Left cardiac atrium (tissue), 4 donors: ENCODE measurements around the gene TMEM51. TPM values are rescaled to one million over a fixed set of nuclear protein-coding genes. Genes with fewer than 3 reads are reported as not detected.

Source experiments
- ATAC-seq, 2 donors: fragments of 200-7000 bp; cut with Tn5 transposase; one replicate each; pipeline ENCODE4 v1.9.1; 2020; ENCODE audit warnings: mild to moderate bottlenecking in 2 of 2, moderate library complexity in 2 of 2
- DNase-seq: peaks from one replicate; pipeline ENCODE4 v3.0.0-alpha.2; 2020
- intact Hi-C, 2 donors: fragments of 100-400 bp; cut with DNase I; formaldehyde crosslinking; loops; one replicate each; pipeline versions ENCODE4 v1.14.1 to v1.15.1; 2022 to 2023
- total RNA-seq, 2 donors: library from RNA; stranded (reverse); fragmentation: NEBNext Ultra II Directional; extraction: Animal tissue kit (Norgen Biotek cat#: 25700); gene quantifications; one replicate each; pipeline ENCODE4 v1.2.1, GENCODE V29; 2021
- donor health status: DM: no; HTN: yes; CAD: no.
- donor health status: DM: no; HTN: yes; CAD: no; lungs with severe emphysema.
- donor health status: DM: yes; HTN: yes; CAD: no.
- donor health status: Dilated cardiomyopathy.

TMEM51 gene
- total RNA-seq, 2 donors from 2014 or later, result 4.2 to 4.3 TPM

DNA sequence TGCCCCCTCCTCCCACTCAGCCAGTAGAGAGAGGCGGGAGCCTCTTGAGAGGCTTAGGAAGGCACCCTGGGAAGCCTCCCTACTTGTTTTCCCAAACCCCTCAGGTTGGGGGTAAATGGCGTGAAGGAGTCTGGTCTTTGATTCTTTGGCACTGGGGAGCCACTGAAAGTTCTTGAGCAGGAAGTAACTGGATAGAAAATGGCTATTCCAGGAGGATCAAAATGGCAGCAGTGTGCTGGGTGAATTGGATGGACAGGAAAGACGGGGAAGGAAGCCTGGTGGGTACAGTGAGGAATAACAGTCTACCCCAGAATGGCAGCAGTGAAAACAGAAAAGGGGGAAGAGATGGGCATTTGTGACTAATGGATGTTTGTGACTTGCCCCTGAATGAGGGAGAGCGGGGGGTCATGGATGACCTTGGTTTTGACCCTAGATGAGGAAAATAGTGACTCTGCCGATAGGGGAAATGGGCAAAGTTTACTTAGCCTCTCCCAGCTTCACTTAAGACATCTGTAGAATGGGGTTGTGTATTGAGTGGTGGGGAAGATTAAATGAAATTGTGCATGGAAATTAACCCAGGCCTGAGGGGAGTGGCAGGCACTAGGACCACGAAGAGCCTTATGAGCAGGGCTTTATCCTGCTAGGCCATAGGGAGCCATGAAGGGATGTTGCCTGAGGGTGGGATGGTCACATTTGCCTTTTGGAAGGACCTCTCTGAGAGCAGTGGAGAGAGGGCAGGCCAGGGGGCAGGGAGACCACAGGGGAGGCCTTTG lies 32.7 kb downstream of the TMEM51 start:
- ATAC-seq (no peak), DNase-seq (no peak)
- intact Hi-C loops, result no loop called here

DNA sequence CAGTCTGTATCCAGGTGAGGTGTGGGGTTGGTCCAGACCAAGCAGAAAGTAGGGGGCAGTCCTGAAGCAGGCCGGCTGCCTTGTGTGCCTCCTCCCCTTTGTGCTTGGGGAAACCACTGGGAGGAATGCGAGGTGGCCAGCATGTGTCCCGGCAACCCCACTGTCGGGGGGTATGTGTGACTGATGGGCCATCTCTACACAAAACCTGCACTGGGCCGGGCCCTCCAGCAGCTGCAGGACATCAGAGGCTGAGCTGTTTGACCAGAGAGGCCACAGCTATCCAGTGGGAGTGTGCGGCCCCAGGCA lies 33.3 kb downstream of the TMEM51 start:
- DNase-seq (no peak), ATAC-seq (no peak)
- intact Hi-C loops, result no loop called here

DNA sequence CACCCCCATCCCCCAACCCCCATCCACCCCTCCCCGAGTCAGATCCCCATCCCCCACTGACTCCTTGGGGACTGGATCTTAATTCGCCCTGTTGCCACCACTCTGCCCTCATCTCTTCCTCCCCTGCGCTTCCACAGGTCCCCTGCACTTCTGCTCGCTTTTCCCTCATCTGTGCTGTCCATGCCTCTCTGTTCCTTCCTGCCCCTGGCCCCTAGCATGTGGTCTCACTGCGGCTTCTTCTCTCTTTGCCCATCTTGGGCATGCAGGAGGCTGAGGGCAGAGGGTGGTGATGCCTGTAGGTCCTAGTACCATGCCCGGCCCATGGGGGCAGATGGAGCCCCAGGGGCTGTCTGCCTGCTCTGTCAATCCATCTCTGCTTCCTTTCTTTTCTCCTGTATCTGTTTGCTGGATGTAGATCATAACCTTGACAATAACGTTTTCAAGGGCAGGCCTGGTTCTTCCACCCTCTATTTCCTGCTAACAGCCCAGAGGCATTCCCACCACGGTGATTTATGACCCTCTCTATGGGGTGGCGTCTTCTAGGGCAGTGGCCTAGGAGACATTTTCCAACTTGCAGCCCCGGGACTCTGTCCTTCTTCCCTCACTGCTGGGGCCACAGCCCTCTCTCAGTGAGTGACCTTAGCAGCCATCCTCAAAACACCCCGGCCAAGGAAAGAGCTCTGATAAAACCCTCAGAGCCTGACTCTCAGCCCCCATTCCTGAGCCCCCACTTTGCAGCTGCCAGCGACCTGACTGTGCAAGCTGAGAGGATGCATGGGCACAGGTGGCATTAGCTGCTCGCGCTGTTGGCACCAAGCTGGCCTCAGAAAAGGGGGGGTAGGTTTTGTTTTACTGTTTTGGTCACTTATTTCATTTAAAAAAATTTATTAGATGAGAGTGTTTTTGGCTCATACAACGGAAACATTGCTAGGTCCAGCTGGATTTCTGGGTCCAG lies 33.9 kb downstream of the TMEM51 start:
- ATAC-seq, result no peak
- DNase-seq, result no peak
- intact Hi-C loops, result no loop called here

DNA sequence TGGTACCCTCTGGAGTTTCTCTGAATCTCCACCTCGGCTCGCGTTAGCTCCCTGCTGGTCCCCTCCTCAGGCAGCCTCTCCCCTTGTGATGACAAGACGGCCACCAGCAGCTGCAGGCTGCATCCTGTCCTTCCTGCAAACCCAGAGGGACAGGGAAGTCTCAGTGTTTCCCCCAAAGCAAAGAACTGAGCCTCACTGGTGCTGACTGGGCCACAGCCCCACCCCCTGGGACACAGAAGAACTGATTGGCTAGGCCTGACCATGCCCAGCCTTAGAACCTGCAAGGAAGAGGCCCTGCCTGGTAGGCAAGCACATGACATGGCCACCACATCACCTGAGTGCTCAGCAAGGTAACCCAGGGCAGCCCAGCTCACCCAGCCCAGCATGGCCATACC lies 34.6 kb downstream of the TMEM51 start:
- intact Hi-C loops, result no loop called here
- ATAC-seq (peak in 1 of 2 donors; percentile 23), DNase-seq (no peak)

DNA sequence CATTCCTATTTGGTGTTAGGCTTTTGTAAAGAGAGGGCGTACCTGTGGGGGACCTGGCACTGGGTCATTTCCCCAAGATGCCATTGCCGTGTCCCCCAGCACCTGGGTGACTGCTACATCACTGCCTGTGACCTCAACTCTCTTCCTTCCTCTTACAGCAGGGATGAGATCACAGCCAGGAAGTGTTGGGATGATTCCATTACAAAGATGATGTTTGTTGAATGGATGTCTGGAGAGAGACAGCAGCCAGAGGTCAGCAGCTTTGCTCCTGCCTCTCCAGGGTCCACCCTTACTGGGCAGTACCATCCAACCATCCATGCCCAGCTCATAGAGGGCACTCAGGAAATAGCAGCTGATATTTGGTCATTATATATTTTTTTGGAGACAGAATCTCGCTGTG lies 35.1 kb downstream of the TMEM51 start:
- intact Hi-C loops, result no loop called here
- ATAC-seq (peak in 1 of 2 donors; percentile 41), DNase-seq (no peak)

DNA sequence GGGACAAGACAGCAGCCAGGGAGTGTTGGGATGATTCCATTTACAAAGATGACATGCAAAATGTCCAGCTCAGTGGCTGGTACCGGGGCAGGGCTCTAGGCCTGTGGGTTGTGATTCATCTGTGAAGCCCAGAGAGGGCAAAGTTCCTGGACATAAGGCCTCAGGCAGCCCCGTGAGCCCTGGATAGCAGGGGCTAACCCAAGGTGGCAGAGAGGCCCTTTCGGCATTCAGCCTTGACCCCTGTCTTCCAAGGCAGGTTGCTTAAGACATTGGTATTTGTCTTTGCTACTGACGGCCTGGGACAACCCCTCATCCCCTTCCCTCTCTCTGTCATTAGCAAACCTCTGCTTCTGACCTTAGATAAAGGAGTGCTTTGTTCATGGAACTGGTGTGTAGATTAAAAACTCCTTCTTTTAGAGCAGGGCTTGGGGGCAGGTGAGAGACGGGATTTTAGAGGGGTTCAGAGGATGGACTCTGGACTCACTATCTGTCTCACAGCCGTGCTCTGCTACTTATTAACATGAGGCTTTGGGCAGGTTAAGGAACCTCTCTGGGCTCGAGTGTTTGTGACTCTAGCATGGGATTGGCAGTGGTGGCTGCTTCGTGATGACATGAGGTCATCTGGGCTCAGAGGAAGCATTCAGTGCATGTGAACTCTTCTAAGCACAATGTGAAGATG lies 36.3 kb downstream of the TMEM51 start:
- intact Hi-C loops, result no loop called here
- no peak for ATAC-seq
- no peak for DNase-seq

DNA sequence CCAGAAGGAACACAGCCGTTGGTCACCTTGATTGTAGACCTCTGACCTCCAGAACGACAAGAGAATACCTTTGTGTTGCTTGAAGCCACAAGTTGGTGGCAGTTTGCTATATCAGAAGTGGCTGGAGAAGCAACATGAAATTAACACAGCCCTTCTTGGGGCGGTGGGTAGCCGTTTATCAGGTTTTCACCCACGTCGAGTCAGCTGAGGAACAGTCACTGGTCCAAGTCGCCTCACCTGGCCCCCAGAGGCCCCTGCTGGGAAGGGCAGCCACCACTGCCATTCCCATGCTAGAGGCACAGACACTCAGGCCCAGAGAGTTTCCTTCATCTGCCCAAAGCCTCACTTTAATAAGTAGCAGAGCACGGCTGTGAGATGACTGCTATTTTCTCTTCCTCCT lies 37.7 kb downstream of the TMEM51 start:
- DNase-seq, result no peak
- intact Hi-C loops, result no loop called here
- no peak for ATAC-seq

DNA sequence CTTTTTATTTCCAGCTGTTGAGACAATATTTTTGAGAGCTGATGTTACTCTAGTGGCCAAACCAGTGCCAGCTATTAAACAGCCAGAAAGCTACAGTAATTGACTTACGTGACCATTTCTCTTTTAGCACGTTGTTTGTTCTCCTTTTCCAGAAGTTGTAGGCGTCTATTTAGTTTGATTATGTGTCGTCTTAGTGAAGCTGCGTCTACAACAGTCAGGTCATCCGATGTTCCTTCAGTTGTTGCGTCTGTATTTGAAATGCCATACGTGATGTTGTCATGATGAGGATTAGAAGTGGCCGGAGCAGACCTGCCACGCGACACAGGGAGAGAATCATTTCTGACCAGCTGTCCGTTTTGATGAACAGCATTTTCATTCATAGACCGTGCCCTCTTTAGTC lies 38.2 kb downstream of the TMEM51 start:
- DNase-seq (no peak), ATAC-seq (no peak)
- intact Hi-C loops, result no loop called here

DNA sequence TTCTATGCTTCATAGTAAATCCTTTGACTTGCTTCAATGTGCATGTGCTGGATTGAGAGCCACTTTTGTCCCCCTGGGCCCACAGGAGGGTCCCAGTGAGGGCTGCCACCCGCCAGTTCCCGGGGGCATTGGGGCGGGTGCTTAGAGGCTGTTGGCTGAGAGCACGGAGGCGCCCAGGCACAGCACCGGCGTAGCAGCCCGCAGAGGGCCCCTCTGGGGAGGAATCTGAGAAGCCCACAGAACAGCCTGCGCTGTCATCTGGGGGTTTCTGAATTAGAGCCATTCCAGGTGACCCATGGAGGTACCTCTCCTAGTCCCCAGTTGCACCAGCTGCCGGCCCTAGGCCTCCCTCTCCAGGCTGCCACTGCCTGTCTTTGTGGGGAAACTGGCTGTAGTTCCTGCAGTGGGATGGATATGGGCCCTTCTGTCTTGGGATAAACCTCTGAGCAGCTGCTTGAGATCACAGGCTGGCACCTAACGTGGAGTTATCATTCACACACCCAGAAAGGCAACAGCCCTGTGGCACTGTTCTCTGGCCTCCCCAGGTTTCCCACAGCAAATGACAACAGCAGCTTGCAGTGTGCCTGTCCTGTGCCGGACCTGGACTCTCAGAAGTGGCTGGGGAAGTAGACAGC lies 39.5 kb downstream of the TMEM51 start:
- DNase-seq (no peak), ATAC-seq (no peak)
- intact Hi-C loops, result no loop called here

DNA sequence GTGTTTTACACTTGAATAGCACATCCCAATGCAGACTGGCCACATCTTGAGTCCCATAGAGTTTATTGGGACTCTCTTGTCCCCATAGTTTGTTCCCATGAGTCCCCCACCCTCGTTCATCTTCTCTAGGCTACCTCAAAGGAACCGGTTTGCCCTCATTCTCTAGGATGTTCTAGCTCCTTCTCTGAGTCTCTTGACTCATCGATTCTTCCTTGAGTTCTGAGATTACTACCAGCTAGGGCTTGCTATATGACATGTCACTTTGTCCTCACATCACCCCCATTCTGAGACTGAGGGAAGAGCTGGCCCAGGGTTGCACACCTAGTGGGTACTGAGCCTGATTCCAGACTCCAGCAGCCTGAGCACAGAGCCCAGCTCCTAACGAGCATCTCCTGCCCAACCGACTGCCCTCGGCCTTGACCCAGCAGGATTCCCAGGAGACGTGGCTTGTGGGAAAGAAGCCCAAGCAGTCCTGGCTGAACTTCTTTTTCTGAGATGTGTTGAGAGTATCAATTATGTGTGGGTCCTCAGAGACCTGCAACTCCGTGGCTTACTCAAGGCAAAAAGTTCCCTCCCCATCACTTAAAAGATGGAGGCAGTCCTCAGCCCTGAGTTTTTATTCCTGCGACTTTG lies 42.0 kb downstream of the TMEM51 start:
- DNase-seq (no peak), ATAC-seq (peak in 1 of 2 donors; percentile 30)
- intact Hi-C loops, result no loop called here

DNA sequence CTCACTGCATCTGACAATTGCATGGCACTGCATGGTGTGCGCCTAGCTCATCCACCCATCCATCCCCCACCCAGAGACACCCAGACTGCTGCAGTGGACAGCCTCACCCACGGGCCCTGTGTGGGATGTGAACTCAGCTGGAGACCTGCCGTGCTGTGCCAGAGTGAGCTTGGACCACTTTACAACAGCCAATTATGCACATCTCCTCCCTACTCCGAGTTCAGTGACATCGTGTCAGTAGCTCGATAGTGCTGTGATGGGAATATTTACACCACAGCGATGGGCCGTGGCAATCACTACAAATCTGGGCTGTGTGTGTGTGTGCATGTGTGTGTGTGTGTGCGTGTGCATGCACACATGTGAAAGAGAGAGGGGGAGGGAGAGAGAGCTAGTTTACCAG lies 42.5 kb downstream of the TMEM51 start:
- intact Hi-C loops, result no loop called here
- DNase-seq, result no peak
- ATAC-seq, result no peak

DNA sequence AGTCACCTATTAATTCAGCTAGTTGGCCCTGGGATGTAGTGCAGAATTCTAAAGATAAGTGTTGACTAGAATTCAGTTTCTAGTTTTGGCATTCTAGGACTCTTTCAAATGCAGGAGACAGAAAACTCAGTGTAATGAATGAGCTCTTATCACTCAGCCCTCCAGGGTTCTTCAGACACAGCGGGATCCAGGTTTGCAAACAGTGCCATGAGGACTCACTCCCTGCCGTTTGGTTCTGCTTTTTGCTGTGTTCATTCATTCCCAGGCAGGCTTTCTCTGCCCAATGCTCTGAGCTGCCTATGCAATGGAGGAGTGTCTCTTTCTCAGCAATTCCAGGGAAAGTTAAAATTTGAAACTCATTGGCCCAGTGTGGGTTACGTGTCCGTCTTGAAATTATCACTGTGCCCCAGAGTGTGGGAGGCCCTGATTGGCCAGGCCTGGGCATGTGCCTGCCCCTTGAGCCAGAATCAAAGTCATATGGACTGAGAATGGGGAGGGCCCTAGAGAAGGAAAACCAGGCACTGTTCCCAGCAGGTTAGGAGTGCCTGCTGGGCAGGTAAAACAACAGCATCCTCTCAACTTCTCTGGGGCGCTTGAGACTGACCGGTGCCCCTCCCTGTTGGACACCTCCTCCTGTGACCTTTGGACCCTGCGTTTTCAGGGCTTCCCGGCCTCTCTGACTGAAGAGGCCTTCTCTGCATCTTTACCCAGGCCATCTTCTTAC lies 43.4 kb downstream of the TMEM51 start:
- DNase-seq (no peak), ATAC-seq (peak in 1 of 2 donors; percentile 27)
- intact Hi-C loops, result no loop called here

DNA sequence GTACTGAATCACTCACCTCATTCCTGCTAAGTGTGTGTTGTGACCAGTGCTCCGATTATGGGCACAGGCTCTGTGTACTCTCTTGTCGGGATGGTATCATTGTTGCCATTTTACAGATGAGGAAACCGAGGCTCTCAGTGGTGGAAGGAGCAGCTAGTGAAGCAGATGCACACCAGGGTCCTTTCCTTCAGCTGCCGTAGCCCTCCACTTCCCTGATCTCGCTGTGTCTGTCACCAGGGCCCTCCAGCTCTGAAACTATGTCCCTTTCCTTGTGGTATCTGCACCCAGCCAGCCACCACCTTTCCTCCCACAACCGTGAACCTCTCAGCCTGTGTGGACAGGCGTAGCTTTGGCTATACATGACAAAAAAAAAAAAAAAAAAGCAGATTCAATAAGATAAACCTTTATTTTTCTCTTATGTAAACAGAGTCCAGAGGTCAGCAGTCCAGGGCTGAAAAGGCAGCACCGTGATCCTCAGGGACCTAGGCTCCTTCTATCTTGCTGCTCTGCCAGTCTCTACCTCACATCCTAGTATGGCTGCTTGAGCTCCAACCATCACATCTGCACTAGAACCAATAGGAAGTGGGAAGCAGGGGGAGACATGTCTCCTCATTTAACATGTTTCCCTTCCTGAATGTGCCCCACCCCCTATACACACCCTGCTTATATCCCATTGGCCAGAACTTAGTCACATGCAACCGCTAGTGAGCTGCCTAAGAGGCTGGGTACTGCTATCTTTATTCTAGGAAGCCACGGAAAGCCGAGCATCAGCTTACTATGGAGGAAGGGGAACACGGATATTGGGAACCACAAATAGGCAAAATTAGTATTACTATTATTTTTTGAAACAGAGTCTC lies 44.3 kb downstream of the TMEM51 start:
- intact Hi-C loops, result no loop called here
- ATAC-seq (no peak), DNase-seq (no peak)

DNA sequence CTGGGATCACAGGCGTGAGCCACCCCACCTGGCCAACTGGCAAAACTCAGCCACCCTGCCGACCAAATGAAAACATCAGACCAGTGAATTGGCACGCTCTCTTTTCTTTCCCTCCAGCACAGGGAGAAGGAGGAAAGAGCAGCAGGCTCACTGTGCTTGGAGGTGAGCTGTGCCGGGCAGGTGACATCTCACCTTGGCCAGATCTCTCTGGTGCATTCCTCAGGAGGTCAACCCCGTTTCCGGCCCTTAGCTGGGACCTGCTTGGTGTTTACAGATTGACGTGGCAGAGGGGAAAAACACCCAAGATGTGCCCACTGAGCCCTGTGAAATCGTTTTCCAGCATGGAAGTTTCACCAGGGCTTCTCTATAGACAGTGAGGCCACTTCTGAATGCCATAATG lies 45.1 kb downstream of the TMEM51 start:
- no peak for ATAC-seq
- intact Hi-C loops, result no loop called here
- DNase-seq, result no peak

DNA sequence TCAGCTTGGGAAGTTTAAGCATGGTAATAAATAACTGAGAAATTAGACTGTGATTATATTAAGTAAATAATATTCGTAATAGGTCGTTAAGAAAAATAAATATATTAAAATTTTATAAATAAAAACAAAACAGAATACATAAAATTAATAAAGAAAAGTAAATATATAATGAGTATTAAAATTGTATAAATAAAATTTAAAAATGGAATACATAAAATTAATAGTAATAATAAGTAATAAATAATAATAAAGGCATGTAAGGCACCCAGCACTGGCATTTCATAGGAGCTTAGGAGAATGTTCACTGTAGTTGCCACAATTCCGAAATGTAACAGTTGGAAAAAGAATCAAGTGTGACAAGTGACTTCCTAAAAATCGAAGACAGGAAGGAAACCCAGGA lies 47.7 kb downstream of the TMEM51 start:
- ATAC-seq, result no peak
- DNase-seq, result no peak
- intact Hi-C loops, result no loop called here

DNA sequence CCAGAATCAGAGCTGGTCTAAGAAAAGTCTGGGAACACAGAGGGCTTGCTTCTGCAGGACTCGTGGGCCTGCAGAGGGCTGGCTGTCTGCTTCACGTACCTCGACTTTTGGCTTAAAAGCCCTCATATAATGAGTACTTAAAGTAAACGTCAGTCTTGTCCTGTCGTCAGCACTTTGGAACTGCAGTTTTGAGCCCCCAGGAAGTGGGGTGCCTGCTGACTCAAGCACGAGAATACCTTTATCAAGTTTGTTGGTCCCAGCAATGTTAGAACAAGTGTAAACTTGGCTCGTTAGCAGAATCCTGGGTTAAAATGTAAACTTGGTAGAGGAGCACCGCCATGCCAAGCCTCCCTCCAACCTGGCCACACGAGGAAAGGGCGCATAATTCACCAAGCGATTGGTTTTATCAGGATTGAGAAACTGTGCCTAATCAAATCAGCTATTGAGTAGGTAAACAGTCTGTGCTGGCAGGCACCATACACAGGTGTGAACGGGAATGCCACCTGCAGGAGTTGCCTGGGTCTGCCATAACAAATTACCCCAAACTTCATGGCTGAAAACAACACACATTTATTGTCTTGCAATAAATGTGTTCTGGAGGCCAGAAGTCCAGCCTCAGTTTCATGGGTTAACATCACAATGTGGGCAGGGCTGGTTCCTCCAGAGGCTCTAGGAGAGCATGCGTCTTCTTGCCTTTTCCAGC lies 48.5 kb downstream of the TMEM51 start:
- DNase-seq (no peak), ATAC-seq (no peak)
- intact Hi-C loops, result no loop called here

DNA sequence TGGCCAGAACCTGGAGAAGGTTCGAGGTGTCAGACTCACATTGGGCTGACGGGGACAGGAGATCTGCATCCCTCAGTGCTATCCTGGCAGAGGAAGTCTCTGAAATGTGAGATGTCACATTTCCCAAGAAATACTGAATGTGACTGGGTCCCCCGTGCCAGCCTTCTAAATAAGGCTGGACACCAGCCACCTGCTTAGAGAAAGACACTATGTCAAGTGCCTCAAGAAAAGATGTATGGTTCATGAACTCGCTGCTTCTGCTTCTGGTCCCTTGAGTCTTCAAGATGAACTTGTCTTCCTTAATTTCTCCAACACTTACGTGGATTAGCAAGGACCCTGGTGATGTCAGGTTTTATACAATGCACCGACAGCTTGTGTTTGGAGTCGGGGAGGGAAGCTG lies 51.4 kb downstream of the TMEM51 start:
- ATAC-seq (no peak), DNase-seq (no peak)
- intact Hi-C loops, result no loop called here
